GM18951 (cell line): ENCODE measurements around the gene SEMA5B.

Source experiments
- POLR2A ChIP-seq: IDR thresholded peaks from 4 replicates; pipeline ENCODE4 v1.6.1; 2011; ENCODE audit warnings: mild to moderate bottlenecking; ENCODE audit not compliant: insufficient read length, insufficient read depth; ENCODE audit errors: extremely low read depth
- in situ Hi-C: fragments of 300-500 bp; cut with MboI; formaldehyde crosslinking; loops from one replicate; pipeline ENCODE4 v1.12.0; 2022; ENCODE audit warnings: low sequenced_read_pairs, mixed read lengths, inconsistent platforms; ENCODE audit not compliant: unreplicated experiment

The SEMA5B gene

GRCh38 chr3:122977746-122978466, 49.7 kb downstream of the SEMA5B start:
- TF ChIP-seq POLR2A: no peak
- in situ Hi-C loops: no loop called here

GRCh38 chr3:122975924-122976293, 51.7 kb downstream of the SEMA5B start:
- no peak for TF ChIP-seq POLR2A
- in situ Hi-C loops: no loop called here

- in situ Hi-C loops: no loop called here
Measured at GRCh38 chr3:122975163-122975923, 52.2 kb downstream of the SEMA5B start.

GRCh38 chr3:122974764-122975162, 52.8 kb downstream of the SEMA5B start:
- in situ Hi-C loops: no loop called here
- TF ChIP-seq POLR2A: no peak

More at GRCh38 chr3:122975163-122975923, 52.2 kb downstream of the SEMA5B start:
- TF ChIP-seq POLR2A: no peak

GRCh38 chr3:122973893-122974615, 53.5 kb downstream of the SEMA5B start:
- no peak for TF ChIP-seq POLR2A
- in situ Hi-C loops: no loop called here

- in situ Hi-C loops: no loop called here
- no peak for TF ChIP-seq POLR2A
Measured at GRCh38 chr3:122972141-122972540, 55.4 kb downstream of the SEMA5B start.

- in situ Hi-C loops: no loop called here
- no peak for TF ChIP-seq POLR2A
Measured at GRCh38 chr3:122969585-122970469, 57.7 kb downstream of the SEMA5B start.

GRCh38 chr3:122967765-122968164, 59.8 kb downstream of the SEMA5B start:
- in situ Hi-C loops: no loop called here
- no peak for TF ChIP-seq POLR2A

GRCh38 chr3:122967356-122967755, 60.2 kb downstream of the SEMA5B start:
- in situ Hi-C loops: no loop called here
- no peak for TF ChIP-seq POLR2A

GRCh38 chr3:122966045-122966444, 61.5 kb downstream of the SEMA5B start:
- TF ChIP-seq POLR2A: no peak
- in situ Hi-C loops: no loop called here

GRCh38 chr3:122964811-122965210, 62.8 kb downstream of the SEMA5B start:
- TF ChIP-seq POLR2A: no peak
- in situ Hi-C loops: no loop called here

- in situ Hi-C loops: no loop called here
- no peak for TF ChIP-seq POLR2A
Measured at GRCh38 chr3:122962149-122962548, 65.4 kb downstream of the SEMA5B start.
